Kidney tubule cell (primary cell): ENCODE measurements around the gene PCTP.
A peak's percentile ranks its signal among the peaks of the same experiment; 100 is the strongest.

Source experiments
- DNase-seq: peaks from one replicate; pipeline ENCODE4 v3.0.0-alpha.2; 2018; ENCODE audit warnings: low spot score

Gene PCTP

GRCh38 chr17:55727920-55728319, 22.9 kb upstream of the PCTP start:
- peak; percentile 28 for DNase-seq

- DNase-seq = no peak
Observed at GRCh38 chr17:55728361-55728760, 22.5 kb upstream of the PCTP start.

- no peak for DNase-seq
Observed at GRCh38 chr17:55728833-55729232, 22.0 kb upstream of the PCTP start.

- no peak for DNase-seq
Observed at GRCh38 chr17:55729484-55729883, 21.4 kb upstream of the PCTP start.

- no peak for DNase-seq
Observed at GRCh38 chr17:55730380-55730779, 20.5 kb upstream of the PCTP start.

GRCh38 chr17:55730808-55731207, 20.0 kb upstream of the PCTP start:
- no peak for DNase-seq

- DNase-seq = no peak
Observed at GRCh38 chr17:55731586-55732250, 19.1 kb upstream of the PCTP start.

GRCh38 chr17:55734128-55734781, 16.6 kb upstream of the PCTP start:
- no peak for DNase-seq

- peak; percentile 51 for DNase-seq
Observed at GRCh38 chr17:55735731-55736405, 15.0 kb upstream of the PCTP start.

GRCh38 chr17:55737976-55738501, 12.8 kb upstream of the PCTP start:
- no peak for DNase-seq

GRCh38 chr17:55740511-55741355, 10.1 kb upstream of the PCTP start:
- no peak for DNase-seq

GRCh38 chr17:55741356-55741700, 9.5 kb upstream of the PCTP start:
- DNase-seq = no peak

- DNase-seq = no peak
Observed at GRCh38 chr17:55742272-55743102, 8.4 kb upstream of the PCTP start.

- DNase-seq = peak; percentile 79
Observed at GRCh38 chr17:55743103-55743679, 7.7 kb upstream of the PCTP start.

GRCh38 chr17:55745258-55745657, 5.6 kb upstream of the PCTP start:
- no peak for DNase-seq

- DNase-seq = no peak
Observed at GRCh38 chr17:55746466-55746865, 4.4 kb upstream of the PCTP start.

- DNase-seq = no peak
Observed at GRCh38 chr17:55747209-55747608, 3.6 kb upstream of the PCTP start.

GRCh38 chr17:55748841-55749240, 2.0 kb upstream of the PCTP start:
- no peak for DNase-seq

GRCh38 chr17:55749985-55750384, 866 bp upstream of the PCTP start:
- DNase-seq = no peak

GRCh38 chr17:55751720-55752250, 934 bp downstream of the PCTP start:
- DNase-seq = peak; percentile 9

- no peak for DNase-seq
Observed at GRCh38 chr17:55756689-55757088, 5.8 kb downstream of the PCTP start.
